ENCODE measurements around the gene METRNL. TPM values are rescaled to one million over a fixed set of nuclear protein-coding genes. Genes with fewer than 3 reads are reported as not detected.

The METRNL gene
- total RNA-seq, 1 experiment from 2014 or later = 21.0 TPM

DNA sequence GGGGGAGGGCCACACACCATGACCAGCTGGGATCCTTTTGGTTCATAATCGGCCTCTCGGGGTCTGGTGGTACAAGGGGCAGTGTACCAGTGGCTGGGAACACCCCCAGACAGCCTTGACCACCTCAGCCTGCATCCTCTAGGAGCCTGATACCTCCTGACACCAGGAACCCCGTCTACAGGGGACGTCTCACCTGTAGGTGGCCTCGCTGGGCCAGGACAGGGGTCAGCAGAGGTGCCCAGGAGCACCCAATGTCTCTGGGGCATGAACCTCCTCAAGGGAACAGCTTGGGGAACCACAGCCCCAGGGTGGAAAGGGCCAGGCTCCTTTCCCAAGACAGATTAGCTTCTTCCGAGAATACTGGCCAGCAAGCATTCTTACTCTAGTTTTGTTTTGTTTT is 2.5 kb upstream of the METRNL start:
- BruUV-seq (replicated peaks) = no TSS peak
- Histone ChIP-seq H3K27me3 (ENCODE audit: control insufficient read depth, insufficient read depth, low read length) (no peaks in the 10 kb centered on the region), H3K9me3 (ENCODE audit: control insufficient read depth, insufficient read depth, low read depth, low read length) (no peaks in the 10 kb centered on the region), H3K36me3 (ENCODE audit: control insufficient read depth, insufficient read depth, low read length) (peaks cover 5% of the 10 kb centered on the region; the same call in 1 of the 2 replicates), H3K4me1 (ENCODE audit: control insufficient read depth, insufficient read depth, low read length) (peaks cover 11% of the 10 kb centered on the region), H3K27ac (ENCODE audit: low read length) (no peak overlapping the region), H3K4me3 (ENCODE audit: low read depth in 2 of 2, low read length in 2 of 2) (no peak overlapping the region)
- POLR2A ChIA-PET = no interaction called here
- peak; percentile 51 for ATAC-seq
- in situ Hi-C loops (cut with HindIII; ENCODE audit: low pct_unique_long_range_greater_than_20kb, low sequenced_read_pairs) (no loop called here), intact Hi-C loops (cut with micrococcal nuclease; ENCODE audit: unreplicated experiment) (no loop called here)
- CTCF ChIA-PET = interaction anchor here (0.8 kb wide), 1 partner anchor 120 kb away, joined by 3 read pairs; no protein-coding TSS in a partner anchor
- no peak for TF ChIP-seq SIN3A (IDR thresholded peaks at IDR 0.05; ENCODE audit: borderline replicate concordance, insufficient read depth, low read depth, low read length)
- TF ChIP-seq, protein P1, sequence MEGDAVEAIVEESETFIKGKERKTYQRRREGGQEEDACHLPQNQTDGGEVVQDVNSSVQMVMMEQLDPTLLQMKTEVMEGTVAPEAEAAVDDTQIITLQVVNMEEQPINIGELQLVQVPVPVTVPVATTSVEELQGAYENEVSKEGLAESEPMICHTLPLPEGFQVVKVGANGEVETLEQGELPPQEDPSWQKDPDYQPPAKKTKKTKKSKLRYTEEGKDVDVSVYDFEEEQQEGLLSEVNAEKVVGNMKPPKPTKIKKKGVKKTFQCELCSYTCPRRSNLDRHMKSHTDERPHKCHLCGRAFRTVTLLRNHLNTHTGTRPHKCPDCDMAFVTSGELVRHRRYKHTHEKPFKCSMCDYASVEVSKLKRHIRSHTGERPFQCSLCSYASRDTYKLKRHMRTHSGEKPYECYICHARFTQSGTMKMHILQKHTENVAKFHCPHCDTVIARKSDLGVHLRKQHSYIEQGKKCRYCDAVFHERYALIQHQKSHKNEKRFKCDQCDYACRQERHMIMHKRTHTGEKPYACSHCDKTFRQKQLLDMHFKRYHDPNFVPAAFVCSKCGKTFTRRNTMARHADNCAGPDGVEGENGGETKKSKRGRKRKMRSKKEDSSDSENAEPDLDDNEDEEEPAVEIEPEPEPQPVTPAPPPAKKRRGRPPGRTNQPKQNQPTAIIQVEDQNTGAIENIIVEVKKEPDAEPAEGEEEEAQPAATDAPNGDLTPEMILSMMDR (IDR thresholded peaks at IDR 0.05) = peak; percentile 83; the same call in 1 of the 2 replicates
- no peak for DNase-seq (ENCODE audit: low read depth, low spot score)

DNA sequence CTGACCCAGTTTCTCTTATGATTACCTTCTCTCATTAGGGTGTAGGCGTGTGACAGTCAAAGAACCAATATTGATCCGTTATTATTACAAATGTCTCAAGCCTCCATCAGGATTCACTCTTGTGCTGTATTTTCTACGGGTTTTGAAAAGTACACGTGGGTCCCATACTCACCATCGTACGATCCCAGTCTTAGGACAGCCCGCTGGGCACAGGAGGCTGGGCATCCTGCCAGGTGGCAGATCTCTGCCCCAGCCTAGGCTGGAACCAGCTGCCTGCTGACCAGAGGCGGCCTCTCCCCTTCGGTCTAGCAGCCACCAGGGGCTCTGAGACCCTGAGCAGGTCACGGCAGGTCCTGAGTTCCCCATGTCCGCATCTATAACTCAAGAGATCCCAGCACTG is 2.0 kb upstream of the METRNL start:
- no peak overlapping the region for H3K27ac ChIP-seq (ENCODE audit: low read length)
- ChIA-PET POLR2A (no interaction called here), CTCF (no interaction called here)
- BruUV-seq (replicated peaks) = no TSS peak
- H3K27me3 ChIP-seq (ENCODE audit: control insufficient read depth, insufficient read depth, low read length) = no peaks in the 10 kb centered on the region
- TF ChIP-seq TCF7L2 (IDR thresholded peaks at IDR 0.05; ENCODE audit: low read depth, low read length) (no peak), POLR2AphosphoS5 (IDR thresholded peaks at IDR 0.05; ENCODE audit: low read depth, low read length) (no peak), SIN3A (IDR thresholded peaks at IDR 0.05; ENCODE audit: borderline replicate concordance, insufficient read depth, low read depth, low read length) (no peak)
- TF ChIP-seq, protein P2, sequence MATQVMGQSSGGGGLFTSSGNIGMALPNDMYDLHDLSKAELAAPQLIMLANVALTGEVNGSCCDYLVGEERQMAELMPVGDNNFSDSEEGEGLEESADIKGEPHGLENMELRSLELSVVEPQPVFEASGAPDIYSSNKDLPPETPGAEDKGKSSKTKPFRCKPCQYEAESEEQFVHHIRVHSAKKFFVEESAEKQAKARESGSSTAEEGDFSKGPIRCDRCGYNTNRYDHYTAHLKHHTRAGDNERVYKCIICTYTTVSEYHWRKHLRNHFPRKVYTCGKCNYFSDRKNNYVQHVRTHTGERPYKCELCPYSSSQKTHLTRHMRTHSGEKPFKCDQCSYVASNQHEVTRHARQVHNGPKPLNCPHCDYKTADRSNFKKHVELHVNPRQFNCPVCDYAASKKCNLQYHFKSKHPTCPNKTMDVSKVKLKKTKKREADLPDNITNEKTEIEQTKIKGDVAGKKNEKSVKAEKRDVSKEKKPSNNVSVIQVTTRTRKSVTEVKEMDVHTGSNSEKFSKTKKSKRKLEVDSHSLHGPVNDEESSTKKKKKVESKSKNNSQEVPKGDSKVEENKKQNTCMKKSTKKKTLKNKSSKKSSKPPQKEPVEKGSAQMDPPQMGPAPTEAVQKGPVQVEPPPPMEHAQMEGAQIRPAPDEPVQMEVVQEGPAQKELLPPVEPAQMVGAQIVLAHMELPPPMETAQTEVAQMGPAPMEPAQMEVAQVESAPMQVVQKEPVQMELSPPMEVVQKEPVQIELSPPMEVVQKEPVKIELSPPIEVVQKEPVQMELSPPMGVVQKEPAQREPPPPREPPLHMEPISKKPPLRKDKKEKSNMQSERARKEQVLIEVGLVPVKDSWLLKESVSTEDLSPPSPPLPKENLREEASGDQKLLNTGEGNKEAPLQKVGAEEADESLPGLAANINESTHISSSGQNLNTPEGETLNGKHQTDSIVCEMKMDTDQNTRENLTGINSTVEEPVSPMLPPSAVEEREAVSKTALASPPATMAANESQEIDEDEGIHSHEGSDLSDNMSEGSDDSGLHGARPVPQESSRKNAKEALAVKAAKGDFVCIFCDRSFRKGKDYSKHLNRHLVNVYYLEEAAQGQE (IDR thresholded peaks at IDR 0.05; ENCODE audit: insufficient read depth in 1 of 2, low read depth in 2 of 2, low read length in 1 of 2) = no peak
- TF ChIP-seq, protein P1 (IDR thresholded peaks at IDR 0.05) = no peak
- H3K4me3 ChIP-seq (ENCODE audit: low read depth in 2 of 2, low read length in 2 of 2) = no peak overlapping the region
- ATAC-seq = no peak
- in situ Hi-C loops (cut with HindIII; ENCODE audit: low pct_unique_long_range_greater_than_20kb, low sequenced_read_pairs) (no loop called here), intact Hi-C loops (cut with micrococcal nuclease; ENCODE audit: unreplicated experiment) (no loop called here)
- peaks cover 5% of the 10 kb centered on the region; the same call in 1 of the 2 replicates for H3K36me3 ChIP-seq (ENCODE audit: control insufficient read depth, insufficient read depth, low read length)
- DNase-seq (ENCODE audit: low read depth, low spot score) = no peak
- peaks cover 11% of the 10 kb centered on the region for H3K4me1 ChIP-seq (ENCODE audit: control insufficient read depth, insufficient read depth, low read length)
- H3K9me3 ChIP-seq (ENCODE audit: control insufficient read depth, insufficient read depth, low read depth, low read length) = no peaks in the 10 kb centered on the region

All from Panc1 (cell line).